Activated effector memory CD4-positive, alpha-beta T cell treated with anti-CD3 and anti-CD28 coated beads, Interleukin-2, amount 50 U/mL, for 16 hours (primary cell): ENCODE data around the gene ST7.
A peak's percentile ranks its signal among the peaks of the same experiment; 100 is the strongest.
"Not testable (repeated sequence)": the region's sequence is repeated elsewhere in the genome, so short reads cannot be mapped to it uniquely, and the experiment has no call there.

Experiments used
- DNase-seq: peaks from one replicate; pipeline ENCODE4 v3.0.0-alpha.2; 2020

The ST7 gene

GRCh38 chr7:116953372-116953905, at the start of gene ST7:
Gene ST7, plus strand, starts transcription at chr7:116953501. Its CDS starts 40 bp downstream, at chr7:116953541.
- DNase-seq, result peak; percentile 89

GRCh38 chr7:116906391-116906790, 46.9 kb upstream of the ST7 start:
- no peak for DNase-seq

GRCh38 chr7:116910383-116910782, 42.9 kb upstream of the ST7 start:
- no peak for DNase-seq

- no peak for DNase-seq
Observed at GRCh38 chr7:116911801-116912200, 41.5 kb upstream of the ST7 start.

- DNase-seq, result no peak
Observed at GRCh38 chr7:116912269-116912909, 40.9 kb upstream of the ST7 start.

GRCh38 chr7:116918704-116919103, 34.6 kb upstream of the ST7 start:
- DNase-seq, result no peak

GRCh38 chr7:116920359-116920758, 32.9 kb upstream of the ST7 start:
- no peak for DNase-seq

GRCh38 chr7:116922545-116922944, 30.8 kb upstream of the ST7 start:
- no peak for DNase-seq

- DNase-seq, result no peak
Observed at GRCh38 chr7:116924741-116925140, 28.6 kb upstream of the ST7 start.

GRCh38 chr7:116929021-116929420, 24.3 kb upstream of the ST7 start:
- no peak for DNase-seq

- DNase-seq, result peak; percentile 92
Observed at GRCh38 chr7:116929914-116930913, 23.1 kb upstream of the ST7 start.

- DNase-seq, result no peak
Observed at GRCh38 chr7:116932566-116932965, 20.7 kb upstream of the ST7 start.

GRCh38 chr7:116933465-116933864, 19.8 kb upstream of the ST7 start:
- DNase-seq, result no peak

GRCh38 chr7:116934580-116934979, 18.7 kb upstream of the ST7 start:
- no peak for DNase-seq

GRCh38 chr7:116936844-116937243, 16.5 kb upstream of the ST7 start:
- DNase-seq, result not testable (repeated sequence)

- DNase-seq, result no peak
Observed at GRCh38 chr7:116938678-116939077, 14.6 kb upstream of the ST7 start.

- no peak for DNase-seq
Observed at GRCh38 chr7:116940689-116941370, 12.5 kb upstream of the ST7 start.

- no peak for DNase-seq
Observed at GRCh38 chr7:116942504-116942903, 10.8 kb upstream of the ST7 start.

- DNase-seq, result no peak
Observed at GRCh38 chr7:116948934-116949333, 4.4 kb upstream of the ST7 start.

- no peak for DNase-seq
Observed at GRCh38 chr7:116949941-116950801, 3.1 kb upstream of the ST7 start.

GRCh38 chr7:116950889-116951351, 2.4 kb upstream of the ST7 start:
- no peak for DNase-seq
